A673 (cell line): ENCODE results near the gene INO80C. TPM values are rescaled to one million over a fixed set of nuclear protein-coding genes. Genes with fewer than 3 reads are reported as not detected.

Experiments
- BruUV-seq: library from RNA; stranded (reverse); fragments of 400-500 nt; replicated peaks from 2 replicates; lab custom pipeline; 2021; lab: Mats Ljungman, UMichigan
- CTCF ChIA-PET: fragments of 300-600 bp; sonication (Branson Sonifier 250); formaldehyde crosslinking; loops from one replicate; lab custom pipeline; 2022; ENCODE audit warnings: antibody characterized with exemption; lab: Charles Lee
- POLR2A ChIA-PET: fragments of 300-600 bp; sonication (Branson Sonifier 250); formaldehyde crosslinking; loops from one replicate; lab custom pipeline; 2022; ENCODE audit warnings: antibody characterized with exemption; ENCODE audit not compliant: low non-redundant PET; lab: Charles Lee
- DNase-seq: peaks from one replicate; pipeline ENCODE4 v3.0.0-alpha.2; 2015; ENCODE audit warnings: low spot score
- H3K27ac ChIP-seq: fragments of 200-600 bp; sonication (generic); 2 replicates; pipeline ENCODE4 v1.5.1; 2016; ENCODE audit warnings: mixed run types, low read depth, mild to moderate bottlenecking, mixed read lengths, antibody characterized with exemption, low read length; ENCODE audit not compliant: poor library complexity, severe bottlenecking
- H3K27me3 ChIP-seq: fragments of 200-600 bp; sonication (generic); replicated peaks from 2 replicates; pipeline ENCODE4 v1.6.1; 2017; ENCODE audit warnings: mixed run types, low read depth, mild to moderate bottlenecking, mixed read lengths, antibody characterized with exemption, low read length; ENCODE audit not compliant: insufficient read depth, poor library complexity
- H3K36me3 ChIP-seq: fragments of 200-600 bp; sonication (generic); 2 replicates; pipeline ENCODE4 v1.6.1; 2016; ENCODE audit warnings: mixed run types, mild to moderate bottlenecking, mixed read lengths, antibody characterized with exemption, low read length; ENCODE audit not compliant: insufficient read depth, poor library complexity, severe bottlenecking
- H3K4me1 ChIP-seq: fragments of 200-600 bp; sonication (generic); 2 replicates; pipeline ENCODE4 v1.6.1; 2017; ENCODE audit warnings: mixed run types, mild to moderate bottlenecking, mixed read lengths, antibody characterized with exemption, low read length; ENCODE audit not compliant: insufficient read depth, poor library complexity, severe bottlenecking
- H3K4me3 ChIP-seq: fragments of 200-600 bp; sonication (generic); 2 replicates; pipeline ENCODE4 v1.5.1; 2016; ENCODE audit warnings: low read depth, mixed run types, mild to moderate bottlenecking, mixed read lengths, low read length; ENCODE audit not compliant: poor library complexity, severe bottlenecking
- H3K9me3 ChIP-seq: fragments of 200-600 bp; sonication (generic); 2 replicates; pipeline ENCODE4 v1.6.1; 2016; ENCODE audit warnings: mixed run types, low read depth, mild to moderate bottlenecking, mixed read lengths, antibody characterized with exemption, low read length; ENCODE audit not compliant: poor library complexity, severe bottlenecking
- EZH2 ChIP-seq: fragments of 200-600 bp; sonication (generic); IDR thresholded peaks from 2 replicates; pipeline ENCODE4 v1.6.1; 2017; ENCODE audit warnings: borderline replicate concordance, low read depth, mild to moderate bottlenecking, mixed read lengths, antibody characterized with exemption, low read length; ENCODE audit not compliant: poor library complexity, severe bottlenecking
- intact Hi-C: fragments of 100-400 bp; cut with micrococcal nuclease; formaldehyde crosslinking; loops from one replicate; pipeline ENCODE4 v1.10.0; 2022; ENCODE audit not compliant: unreplicated experiment
- total RNA-seq: library from RNA; stranded (reverse); gene quantifications from 2 replicates; pipeline ENCODE4 v1.2.3, GENCODE V29; 2021
- TF ChIP-seq, protein P1 (sequence below): fragments of 300-800, 200-600 bp; sonication (generic); conservative IDR thresholded peaks from 2 replicates; pipeline ENCODE4 v1.5.1; 2017; ENCODE audit warnings: low read depth, mild to moderate bottlenecking, antibody characterized with exemption, low read length, moderate library complexity, mixed read lengths

Gene INO80C
- total RNA-seq, 1 experiment from 2014 or later, result 36.6 TPM

DNA sequence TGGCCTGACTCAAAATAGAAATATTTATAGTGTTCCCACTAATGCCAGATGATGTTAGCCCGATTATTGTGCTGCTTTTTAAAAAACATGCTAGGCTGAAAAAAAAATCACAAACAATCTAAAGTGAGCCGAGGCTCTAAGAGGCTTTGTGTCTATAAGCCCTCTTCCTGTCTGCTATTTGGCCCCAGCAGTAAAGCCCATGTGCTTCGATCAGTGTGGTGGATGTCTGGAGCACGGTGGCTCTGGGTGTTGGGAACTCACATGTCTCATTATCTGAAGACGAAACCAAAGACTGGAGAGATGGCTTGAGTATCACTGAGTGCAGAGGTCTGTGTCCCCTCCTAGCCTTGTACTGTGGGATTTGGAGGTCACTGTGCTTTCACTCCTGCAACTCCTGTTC, 55.1 kb downstream of the INO80C start:
- CTCF ChIA-PET, result no interaction called here

DNA sequence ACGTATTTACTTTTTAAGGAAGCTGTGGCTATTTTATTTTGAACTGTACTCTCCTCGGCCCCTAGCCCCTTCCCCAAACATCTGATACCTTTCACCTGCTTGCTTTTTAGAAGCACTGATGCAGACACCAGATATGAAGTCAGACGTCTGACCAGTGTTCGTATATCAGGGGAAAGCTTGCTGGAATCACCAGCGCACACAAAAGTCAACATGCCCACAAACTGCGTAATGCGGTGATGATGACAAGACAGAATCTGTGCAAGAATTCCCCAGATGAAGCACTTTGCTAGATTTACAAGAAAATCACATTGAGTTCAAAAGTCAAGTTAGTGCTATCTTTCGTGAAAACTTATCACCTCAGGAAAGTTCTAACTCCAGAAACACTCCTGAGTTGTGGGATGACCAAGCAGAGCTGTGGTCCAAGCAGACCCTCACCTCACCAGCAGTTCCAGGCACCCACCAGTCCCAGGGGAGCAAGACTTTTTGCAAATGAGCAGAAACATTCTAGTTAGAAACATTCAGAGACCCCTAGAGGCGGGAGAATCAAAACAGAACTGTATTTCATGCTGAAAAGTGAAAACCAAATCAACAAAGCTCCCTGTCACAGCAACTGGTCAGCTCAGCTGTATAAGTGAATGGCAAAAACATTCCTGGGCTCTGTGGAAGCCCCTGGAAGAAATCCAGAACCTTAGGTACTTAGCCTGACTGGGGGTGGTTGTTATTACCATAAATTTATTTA, 55.7 kb downstream of the INO80C start:
- no peak overlapping the region for H3K27ac ChIP-seq
- no peak overlapping the region for H3K4me3 ChIP-seq
- no peaks in the 10 kb centered on the region for H3K4me1 ChIP-seq
- no TSS peak for BruUV-seq
- DNase-seq, result no peak
- H3K27me3 ChIP-seq, result no peaks in the 10 kb centered on the region
- POLR2A ChIA-PET, result no interaction called here
- no peaks in the 10 kb centered on the region for H3K9me3 ChIP-seq
- H3K36me3 ChIP-seq, result no peaks in the 10 kb centered on the region
- CTCF ChIA-PET, result no interaction called here
- no peak for TF ChIP-seq EZH2
- TF ChIP-seq, protein P1, sequence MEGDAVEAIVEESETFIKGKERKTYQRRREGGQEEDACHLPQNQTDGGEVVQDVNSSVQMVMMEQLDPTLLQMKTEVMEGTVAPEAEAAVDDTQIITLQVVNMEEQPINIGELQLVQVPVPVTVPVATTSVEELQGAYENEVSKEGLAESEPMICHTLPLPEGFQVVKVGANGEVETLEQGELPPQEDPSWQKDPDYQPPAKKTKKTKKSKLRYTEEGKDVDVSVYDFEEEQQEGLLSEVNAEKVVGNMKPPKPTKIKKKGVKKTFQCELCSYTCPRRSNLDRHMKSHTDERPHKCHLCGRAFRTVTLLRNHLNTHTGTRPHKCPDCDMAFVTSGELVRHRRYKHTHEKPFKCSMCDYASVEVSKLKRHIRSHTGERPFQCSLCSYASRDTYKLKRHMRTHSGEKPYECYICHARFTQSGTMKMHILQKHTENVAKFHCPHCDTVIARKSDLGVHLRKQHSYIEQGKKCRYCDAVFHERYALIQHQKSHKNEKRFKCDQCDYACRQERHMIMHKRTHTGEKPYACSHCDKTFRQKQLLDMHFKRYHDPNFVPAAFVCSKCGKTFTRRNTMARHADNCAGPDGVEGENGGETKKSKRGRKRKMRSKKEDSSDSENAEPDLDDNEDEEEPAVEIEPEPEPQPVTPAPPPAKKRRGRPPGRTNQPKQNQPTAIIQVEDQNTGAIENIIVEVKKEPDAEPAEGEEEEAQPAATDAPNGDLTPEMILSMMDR, result no peak
- intact Hi-C loops, result no loop called here

More for the DNA sequence above, 55.1 kb downstream of the INO80C start:
- H3K9me3 ChIP-seq, result no peaks in the 10 kb centered on the region
- no TSS peak for BruUV-seq
- H3K4me1 ChIP-seq, result no peaks in the 10 kb centered on the region
- POLR2A ChIA-PET, result no interaction called here
- DNase-seq, result no peak
- intact Hi-C loops, result no loop called here
- no peaks in the 10 kb centered on the region for H3K27me3 ChIP-seq
- H3K4me3 ChIP-seq, result no peak overlapping the region
- no peak overlapping the region for H3K27ac ChIP-seq
- no peak for TF ChIP-seq EZH2
- TF ChIP-seq, protein P1, result no peak
- H3K36me3 ChIP-seq, result no peaks in the 10 kb centered on the region

DNA sequence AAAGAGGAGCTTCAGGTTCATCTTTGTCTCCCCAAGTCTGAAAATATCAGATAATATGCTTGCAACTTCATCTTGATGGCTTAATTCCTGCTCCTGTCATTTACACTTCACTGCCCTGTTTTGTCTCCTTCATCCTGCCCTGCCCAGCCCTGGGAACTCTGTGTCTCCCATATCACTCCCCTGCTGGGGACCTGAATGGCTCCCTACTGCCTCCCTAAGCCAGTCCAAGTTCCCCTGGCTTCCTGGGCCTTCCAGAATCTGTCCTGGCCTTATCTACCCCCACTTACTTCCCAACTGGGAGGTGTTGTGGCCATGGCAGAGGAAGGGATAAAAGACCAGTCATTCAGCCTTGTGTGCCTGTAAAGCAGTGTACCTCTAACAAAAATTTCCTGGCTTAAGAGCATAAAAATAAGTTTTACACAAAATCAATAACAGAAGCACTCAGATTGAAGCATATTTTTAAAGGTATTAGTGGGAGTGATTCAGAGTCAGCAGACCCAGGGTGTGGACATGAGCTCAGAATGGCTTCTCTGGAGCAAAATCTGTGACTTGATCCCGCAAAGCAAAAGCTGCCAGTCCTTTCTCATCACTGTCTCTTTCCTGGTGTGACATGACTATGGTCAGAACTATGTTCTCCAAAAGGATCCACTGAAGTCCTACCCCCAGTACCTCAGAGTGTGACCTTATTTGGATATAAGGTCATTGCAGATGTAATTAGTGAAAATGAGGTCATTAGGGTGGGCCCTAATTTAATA, 59.1 kb downstream of the INO80C start:
- no peaks in the 10 kb centered on the region for H3K4me1 ChIP-seq
- intact Hi-C loops, result no loop called here
- no TSS peak for BruUV-seq
- H3K4me3 ChIP-seq, result no peak overlapping the region
- DNase-seq, result no peak
- H3K27me3 ChIP-seq, result no peaks in the 10 kb centered on the region
- POLR2A ChIA-PET, result no interaction called here
- CTCF ChIA-PET, result no interaction called here
- no peaks in the 10 kb centered on the region for H3K9me3 ChIP-seq
- TF ChIP-seq EZH2, result no peak
- TF ChIP-seq, protein P1, result no peak
- H3K27ac ChIP-seq, result no peak overlapping the region
- H3K36me3 ChIP-seq, result no peaks in the 10 kb centered on the region
